Stomach (tissue), 4 donors: ENCODE measurements around the gene HSDL2.

Source experiments
- EP300 ChIP-seq: sonication (generic); formaldehyde crosslinking; IDR thresholded peaks from one replicate; pipeline ENCODE4 v1.6.1; 2017; ENCODE audit warnings: antibody characterized with exemption
- TF ChIP-seq, protein P1 (sequence below), 7 experiments: fragments of 450-650 bp in 4 of 7; fragments of 200-600 bp in 3 of 7; sonication (generic) in 3 of 7; IDR thresholded peaks; one replicate each; pipeline ENCODE4 v1.5.1; 2016 to 2019; ENCODE audit warnings: antibody characterized with exemption in 7 of 7, control low read depth in 2 of 7, mild to moderate bottlenecking in 1 of 7

DNA sequence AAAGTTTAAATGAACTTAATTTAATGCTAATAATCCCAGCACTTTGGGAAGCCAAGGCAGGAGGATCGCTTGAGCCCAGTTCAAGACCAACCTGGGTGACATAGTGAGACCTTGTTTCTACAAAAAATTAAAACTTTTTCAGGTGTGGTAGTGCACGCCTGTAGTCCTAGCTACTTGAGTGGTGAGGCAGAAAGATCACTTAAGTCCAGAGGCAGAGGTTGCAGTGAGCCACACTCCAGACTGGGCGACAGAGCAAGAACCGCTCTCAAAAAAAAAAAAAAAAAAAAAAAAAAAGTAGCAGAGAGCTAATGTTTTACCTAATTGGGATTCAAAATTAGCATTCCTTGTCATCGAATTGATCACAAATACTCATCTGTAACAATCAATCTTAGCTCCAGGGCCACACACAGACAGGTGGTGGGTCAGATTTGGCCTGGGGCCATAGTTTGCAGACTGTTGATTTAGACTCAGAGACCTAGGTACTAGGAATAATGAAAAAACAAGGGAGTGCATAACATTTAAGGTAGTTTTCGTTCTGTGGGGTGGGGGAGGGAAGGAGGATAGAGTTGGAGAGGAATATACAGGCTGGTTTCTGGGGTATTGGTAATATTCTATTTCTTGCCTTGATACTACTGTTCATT is 21.4 kb downstream of the HSDL2 start:
- TF ChIP-seq, protein P1, sequence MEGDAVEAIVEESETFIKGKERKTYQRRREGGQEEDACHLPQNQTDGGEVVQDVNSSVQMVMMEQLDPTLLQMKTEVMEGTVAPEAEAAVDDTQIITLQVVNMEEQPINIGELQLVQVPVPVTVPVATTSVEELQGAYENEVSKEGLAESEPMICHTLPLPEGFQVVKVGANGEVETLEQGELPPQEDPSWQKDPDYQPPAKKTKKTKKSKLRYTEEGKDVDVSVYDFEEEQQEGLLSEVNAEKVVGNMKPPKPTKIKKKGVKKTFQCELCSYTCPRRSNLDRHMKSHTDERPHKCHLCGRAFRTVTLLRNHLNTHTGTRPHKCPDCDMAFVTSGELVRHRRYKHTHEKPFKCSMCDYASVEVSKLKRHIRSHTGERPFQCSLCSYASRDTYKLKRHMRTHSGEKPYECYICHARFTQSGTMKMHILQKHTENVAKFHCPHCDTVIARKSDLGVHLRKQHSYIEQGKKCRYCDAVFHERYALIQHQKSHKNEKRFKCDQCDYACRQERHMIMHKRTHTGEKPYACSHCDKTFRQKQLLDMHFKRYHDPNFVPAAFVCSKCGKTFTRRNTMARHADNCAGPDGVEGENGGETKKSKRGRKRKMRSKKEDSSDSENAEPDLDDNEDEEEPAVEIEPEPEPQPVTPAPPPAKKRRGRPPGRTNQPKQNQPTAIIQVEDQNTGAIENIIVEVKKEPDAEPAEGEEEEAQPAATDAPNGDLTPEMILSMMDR (IDR thresholded peaks at IDR 0.05), result no peak
- TF ChIP-seq EP300, result no peak
